ENCODE results near the gene SLC7A1.

DNA sequence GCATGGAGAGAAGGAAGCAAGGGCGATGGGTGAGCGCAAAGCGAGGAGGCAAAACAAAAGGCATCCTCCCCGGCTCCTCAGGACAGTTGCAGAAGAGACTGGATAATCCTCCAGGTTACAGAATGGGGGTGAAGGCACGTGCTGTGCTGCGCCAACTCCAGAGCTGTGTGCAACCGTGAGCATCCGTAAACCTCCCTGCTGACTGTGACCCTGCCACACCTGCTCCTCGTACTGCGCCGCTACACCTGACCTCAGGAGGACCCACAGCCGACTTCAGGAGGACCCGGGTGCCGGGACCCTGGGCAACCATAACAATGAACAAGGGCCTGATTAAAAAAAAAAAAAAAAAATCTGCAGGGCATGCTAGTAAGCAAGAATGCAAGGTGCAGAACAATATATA lies 68.7 kb downstream of the SLC7A1 start:
- TF ChIP-seq, protein P1, sequence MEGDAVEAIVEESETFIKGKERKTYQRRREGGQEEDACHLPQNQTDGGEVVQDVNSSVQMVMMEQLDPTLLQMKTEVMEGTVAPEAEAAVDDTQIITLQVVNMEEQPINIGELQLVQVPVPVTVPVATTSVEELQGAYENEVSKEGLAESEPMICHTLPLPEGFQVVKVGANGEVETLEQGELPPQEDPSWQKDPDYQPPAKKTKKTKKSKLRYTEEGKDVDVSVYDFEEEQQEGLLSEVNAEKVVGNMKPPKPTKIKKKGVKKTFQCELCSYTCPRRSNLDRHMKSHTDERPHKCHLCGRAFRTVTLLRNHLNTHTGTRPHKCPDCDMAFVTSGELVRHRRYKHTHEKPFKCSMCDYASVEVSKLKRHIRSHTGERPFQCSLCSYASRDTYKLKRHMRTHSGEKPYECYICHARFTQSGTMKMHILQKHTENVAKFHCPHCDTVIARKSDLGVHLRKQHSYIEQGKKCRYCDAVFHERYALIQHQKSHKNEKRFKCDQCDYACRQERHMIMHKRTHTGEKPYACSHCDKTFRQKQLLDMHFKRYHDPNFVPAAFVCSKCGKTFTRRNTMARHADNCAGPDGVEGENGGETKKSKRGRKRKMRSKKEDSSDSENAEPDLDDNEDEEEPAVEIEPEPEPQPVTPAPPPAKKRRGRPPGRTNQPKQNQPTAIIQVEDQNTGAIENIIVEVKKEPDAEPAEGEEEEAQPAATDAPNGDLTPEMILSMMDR (IDR thresholded peaks at IDR 0.05; ENCODE audit: insufficient read depth, low read depth, low read length): no peak
- TF ChIP-seq EZH2 (IDR thresholded peaks at IDR 0.05; ENCODE audit: insufficient read depth, low read length): no peak
